C4-2B (cell line): ENCODE data around the gene CA4.
"Not testable (repeated sequence)": the region's sequence is repeated elsewhere in the genome, so short reads cannot be mapped to it uniquely, and the experiment has no call there.

Experiments used
- CTCF ChIP-seq: fragments of 450-650 bp; conservative IDR thresholded peaks from 2 replicates; pipeline ENCODE4 v1.5.1; 2017; ENCODE audit warnings: mild to moderate bottlenecking
- ZFX ChIP-seq: fragments of 450-650 bp; IDR thresholded peaks from 2 replicates; pipeline ENCODE4 v1.6.1; 2017

DNA sequence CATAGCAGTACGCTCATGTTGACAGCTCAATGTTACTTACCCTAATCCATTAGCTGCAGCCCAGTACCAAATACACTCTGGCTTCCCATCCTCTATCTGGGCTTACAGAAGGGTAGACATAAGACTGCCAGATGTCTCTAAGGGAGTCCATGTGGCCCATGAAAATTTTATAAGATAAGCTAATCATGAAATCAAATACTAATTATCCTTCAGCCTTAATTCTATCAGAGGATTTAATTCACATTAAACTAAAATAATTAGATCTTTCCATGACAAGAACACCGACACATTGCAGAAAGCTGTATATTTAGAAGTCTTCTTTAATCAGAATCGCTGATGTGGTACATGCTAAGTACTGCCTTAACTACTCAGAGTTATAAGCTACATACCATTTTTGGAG lies 43.3 kb downstream of the CA4 start:
- TF ChIP-seq CTCF, ZFX: not testable (repeated sequence)
